A549 (cell line): ENCODE measurements around the gene NFE2L3. TPM values are rescaled to one million over a fixed set of nuclear protein-coding genes. Genes with fewer than 3 reads are reported as not detected.

Experiments
- ATAC-seq, 2 experiments: fragments of 200-7000 bp in 1 of 2; fragments of >200 bp in 1 of 2; cut with Nextera tagmentation in 1 of 2; cut with Tn5 transposase in 1 of 2; 3 replicates each; pipeline versions ENCODE4 v1.8.0 to v1.9.1; 2018 to 2020; ENCODE audit warnings: mild to moderate bottlenecking in 1 of 2, moderate library complexity in 1 of 2
- CTCF ChIA-PET: fragments of 300-600 bp; sonication (Branson Sonifier 250); formaldehyde crosslinking; extraction: SDS; loops from one replicate; lab custom pipeline; 2021; ENCODE audit warnings: antibody characterized with exemption, inconsistent platforms; lab: Yijun Ruan, JAX
- POLR2A ChIA-PET: fragments of 350-600 bp; formaldehyde crosslinking; extraction: SDS; loops from one replicate; lab custom pipeline; 2021; ENCODE audit warnings: antibody characterized with exemption, inconsistent platforms; lab: Yijun Ruan, JAX
- DNase-seq, 2 experiments: peaks; one replicate each; pipeline versions ENCODE4 v3.0.0 to v3.0.0-alpha.2; 2011 to 2016; ENCODE audit warnings: low read depth in 1 of 2, low spot score in 1 of 2
- FAIRE-seq: peaks from 2 replicates; lab custom pipeline; 2011; peaks lifted over from hg19 to GRCh38; lab: Jason Lieb, UNC
- H3K27ac ChIP-seq, 2 experiments: fragments of >200 bp; sonication (Bioruptor Twin); formaldehyde crosslinking; 3 replicates each; pipeline ENCODE4 v1.5.1; 2016 to 2017
- H3K4me1 ChIP-seq: fragments of >200 bp; sonication (Bioruptor Twin); formaldehyde crosslinking; 3 replicates; pipeline ENCODE4 v1.6.1; 2016
- H3K4me2 ChIP-seq: fragments of >200 bp; sonication (Bioruptor Twin); formaldehyde crosslinking; 3 replicates; pipeline ENCODE4 v1.6.1; 2016
- H3K4me3 ChIP-seq: fragments of >200 bp; sonication (Bioruptor Twin); formaldehyde crosslinking; 3 replicates; pipeline ENCODE4 v1.5.1; 2016
- H3K9me3 ChIP-seq: fragments of >200 bp; sonication (Bioruptor Twin); formaldehyde crosslinking; 3 replicates; pipeline ENCODE4 v1.6.1; 2016
- BCL3 ChIP-seq: fragments of >200 bp; sonication (Bioruptor Twin); formaldehyde crosslinking; IDR thresholded peaks from 3 replicates; pipeline ENCODE4 v1.6.1; 2016
- BHLHE40 ChIP-seq: IDR thresholded peaks from 2 replicates; pipeline ENCODE4 v1.6.1; 2012; ENCODE audit warnings: low read depth, low read length, inconsistent platforms
- CBX2 ChIP-seq: fragments of 200-600 bp; sonication (generic); IDR thresholded peaks from 2 replicates; pipeline ENCODE4 v1.6.1; 2016; ENCODE audit warnings: low read depth, mild to moderate bottlenecking, borderline replicate concordance
- CBX8 ChIP-seq: fragments of 200-600 bp; sonication (generic); IDR thresholded peaks from 2 replicates; pipeline ENCODE4 v1.6.1; 2016
- CHD4 ChIP-seq: fragments of 200-600 bp; sonication (generic); IDR thresholded peaks from 2 replicates; pipeline ENCODE4 v1.6.1; 2016; ENCODE audit warnings: antibody characterized with exemption, mild to moderate bottlenecking, borderline replicate concordance
- CTCF ChIP-seq: fragments of >200 bp; sonication (Bioruptor Twin); formaldehyde crosslinking; IDR thresholded peaks from 3 replicates; pipeline ENCODE4 v1.5.1; 2016
- FOSB ChIP-seq: fragments of 250-450 bp; sonication (Bioruptor Pico); IDR thresholded peaks from 2 replicates; pipeline ENCODE4 v1.5.0; 2020; ENCODE audit warnings: mild to moderate bottlenecking, moderate library complexity
- FOXS1 ChIP-seq: fragments of 250-450 bp; sonication (Bioruptor Pico); IDR thresholded peaks from 2 replicates; pipeline ENCODE4 v1.5.0; 2020; ENCODE audit warnings: mild to moderate bottlenecking, moderate library complexity
- HDAC2 ChIP-seq: fragments of 200-600 bp; sonication (generic); IDR thresholded peaks from 2 replicates; pipeline ENCODE4 v1.6.1; 2016
- HMGXB4 ChIP-seq: fragments of 250-450 bp; sonication (Bioruptor Pico); IDR thresholded peaks from 2 replicates; pipeline ENCODE4 v1.5.0; 2021; ENCODE audit warnings: mild to moderate bottlenecking, moderate library complexity, borderline replicate concordance
- KDM1A ChIP-seq: fragments of 200-600 bp; sonication (generic); IDR thresholded peaks from 2 replicates; pipeline ENCODE4 v1.6.1; 2016; ENCODE audit warnings: low read depth, mild to moderate bottlenecking
- KDM5A ChIP-seq: fragments of 200-600 bp; sonication (generic); IDR thresholded peaks from 2 replicates; pipeline ENCODE4 v1.6.1; 2016; ENCODE audit warnings: antibody characterized with exemption, mild to moderate bottlenecking
- MAX ChIP-seq: IDR thresholded peaks from 2 replicates; pipeline ENCODE4 v1.6.1; 2012
- NPAS2 ChIP-seq: fragments of 250-450 bp; sonication (Bioruptor Pico); IDR thresholded peaks from 2 replicates; pipeline ENCODE4 v1.8.0; 2022; ENCODE audit warnings: mild to moderate bottlenecking, moderate library complexity, borderline replicate concordance
- PHF8 ChIP-seq: fragments of 200-600 bp; sonication (generic); IDR thresholded peaks from 2 replicates; pipeline ENCODE4 v1.6.1; 2016; ENCODE audit warnings: low read depth, mild to moderate bottlenecking, antibody characterized with exemption, moderate library complexity, borderline replicate concordance
- RAD21 ChIP-seq, 2 experiments: fragments of >200 bp in 1 of 2; sonication (Bioruptor Twin) in 1 of 2; formaldehyde crosslinking in 1 of 2; IDR thresholded peaks in 1 of 2; conservative IDR thresholded peaks in 1 of 2; 2 replicates in 1 of 2; 3 replicates in 1 of 2; pipeline ENCODE4 v1.6.1; 2012 to 2018; ENCODE audit warnings: inconsistent platforms in 1 of 2
- RNF2 ChIP-seq: fragments of 200-600 bp; sonication (generic); IDR thresholded peaks from 2 replicates; pipeline ENCODE4 v1.6.1; 2016; ENCODE audit warnings: low read depth, mild to moderate bottlenecking, antibody characterized with exemption, moderate library complexity, borderline replicate concordance
- TP53 ChIP-seq: fragments of 250-450 bp; sonication (Bioruptor Pico); IDR thresholded peaks from 2 replicates; pipeline ENCODE4 v1.5.0; 2021; ENCODE audit warnings: mild to moderate bottlenecking, moderate library complexity
- WGBS: methylation state at CpG from one replicate; pipeline ENCODE4 v1.1.6; 2017; ENCODE audit errors: missing lambda C conversion rate; 5-methylcytosine and 5-hydroxymethylcytosine counted together
- polyA plus RNA-seq, 4 experiments: library from polyadenylated mRNA; depleted of rRNA in 3 of 4; stranded (reverse); fragments of >200 nt; fragmentation: RNase III in 1 of 4; extraction: RNeasy Plus Mini Kit Qiagen cat#74134 plus additional on column Dnase treatment in 1 of 4; gene quantifications; 2 replicates in 3 of 4; 3 replicates in 1 of 4; pipeline ENCODE4 v1.2.3, GENCODE V29; 2011 to 2017

NFE2L3 gene
- polyA plus RNA-seq, 2 of the 4 experiments (the other 2 are of a cell fraction), result 4.9 to 11.4 TPM

GRCh38 chr7:26195867-26196657, 44.1 kb downstream of the NFE2L3 start:
- peak overlapping the region; percentile 89 for H3K4me3 ChIP-seq
- peak overlapping the region in 1 of 2 experiments; percentile 13; a peak in 1 of 6 replicates for H3K27ac ChIP-seq
- no peaks in the 10 kb centered on the region for H3K9me3 ChIP-seq
- no peak for DNase-seq
- no peak for FAIRE-seq
- ChIA-PET CTCF (interaction anchor here (1.0 to 5.1 kb wide), 8 partner anchors 8 to 304 kb away, joined by 3 to 42 read pairs (median 8); no protein-coding TSS in a partner anchor), POLR2A (interaction anchor here (1.1 to 1.3 kb wide), 2 partner anchors 30 to 44 kb away, joined by 3 to 4 read pairs; partner anchors contain the start of gene NFE2L3)
- TF ChIP-seq RNF2 (no peak), HMGXB4 (CRISPR knock-in tag) (peak; percentile 73), HDAC2 (no peak), BHLHE40 (no peak), CHD4 (no peak), TP53 (CRISPR knock-in tag) (peak; percentile 39; the same call in 1 of the 2 replicates)
- H3K4me2 ChIP-seq, result peak overlapping the region; percentile 75
- peaks cover 60% of the 10 kb centered on the region for H3K4me1 ChIP-seq
- 17% methylated on average over 10 of the region's 10 CpGs for WGBS
- no peak for ATAC-seq

- Histone ChIP-seq H3K27ac (no peak overlapping the region), H3K4me1 (peaks cover 47% of the 10 kb centered on the region), H3K4me2 (peak overlapping the region; percentile 75), H3K9me3 (no peaks in the 10 kb centered on the region)
- WGBS, result 1% methylated on average over 5 of the region's 5 CpGs
- DNase-seq, result no peak
- no peak for ATAC-seq
- TF ChIP-seq HMGXB4 (CRISPR knock-in tag), result peak; percentile 28; the same call in 1 of the 2 replicates
- TF ChIP-seq CBX2, result no peak
- TF ChIP-seq, all 56 proteins: peak for 1
- ChIA-PET CTCF (interaction anchor here (0.9 to 4.9 kb wide), 20 partner anchors 9 to 305 kb away, joined by 3 to 42 read pairs (median 4); no protein-coding TSS in a partner anchor), POLR2A (interaction anchor here (0.6 to 1.3 kb wide), 4 partner anchors 10 to 32 kb away, joined by 3 to 9 read pairs (median 3); no protein-coding TSS in a partner anchor)
- peak overlapping the region; percentile 89 for H3K4me3 ChIP-seq
- no peak for FAIRE-seq
Observed at GRCh38 chr7:26197153-26198115, 45.4 kb downstream of the NFE2L3 start.

- DNase-seq (no peak), FAIRE-seq (no peak), ATAC-seq (no peak)
- Histone ChIP-seq H3K27ac (peak overlapping the region; percentile 64 to 99; a peak in 4 of 6 replicates), H3K4me3 (peak overlapping the region; percentile 89), H3K4me1 (peaks cover 39% of the 10 kb centered on the region), H3K9me3 (no peaks in the 10 kb centered on the region), H3K4me2 (peak overlapping the region; percentile 75)
- under 1% methylated on average over 6 of the region's 6 CpGs for WGBS
- CTCF ChIA-PET, result interaction anchor here (0.6 to 4.9 kb wide), 21 partner anchors 8 to 306 kb away, joined by 3 to 42 read pairs (median 4); partner anchors contain the start of gene NFE2L3
- POLR2A ChIA-PET, result interaction anchor here (0.6 to 1.2 kb wide), 6 partner anchors 10 to 963 kb away, joined by 3 to 12 read pairs (median 4); no protein-coding TSS in a partner anchor
- TF ChIP-seq KDM1A (no peak), RAD21 (conservative IDR thresholded peaks at IDR 0.05 in 1 of 2, IDR thresholded peaks at IDR 0.05 in 1 of 2) (peak in 1 of 2 experiments; percentile 16; a peak in 1 of 5 replicates), HDAC2 (no peak), CHD4 (no peak), NPAS2 (CRISPR knock-in tag) (no peak), FOSB (CRISPR knock-in tag) (peak; percentile 48; the same call in 1 of the 2 replicates), KDM5A (0 out of 2 replicates have a peak, but pooled peaks have one; percentile 5), MAX (0 out of 2 replicates have a peak, but pooled peaks have one; percentile 14), CTCF (peak; percentile 66), FOXS1 (no peak), BCL3 (no peak), PHF8 (no peak), CBX8 (no peak)
Observed at GRCh38 chr7:26198133-26198780, 46.3 kb downstream of the NFE2L3 start.
